Fibroblast of lung (primary cell): ENCODE results near the gene INPP5A. TPM values are rescaled to one million over a fixed set of nuclear protein-coding genes. Genes with fewer than 3 reads are reported as not detected.

Experiments
- DNase-seq, 2 donors: peaks; one replicate each; pipeline versions ENCODE4 v3.0.0 to v3.0.0-alpha.2; 2010; ENCODE audit warnings: low read depth in 2 of 2
- H2AFZ ChIP-seq: 2 replicates; pipeline ENCODE4 v1.5.1; 2012; ENCODE audit warnings: low read length, control low read depth, inconsistent platforms
- H3K27ac ChIP-seq: 2 replicates; pipeline ENCODE4 v1.5.1; 2011; ENCODE audit warnings: low read length, control low read depth; ENCODE audit not compliant: insufficient read depth
- H3K27me3 ChIP-seq: 2 replicates; pipeline ENCODE4 v1.5.1; 2011; ENCODE audit warnings: mild to moderate bottlenecking, low read length; ENCODE audit not compliant: control insufficient read depth, insufficient read depth
- H3K36me3 ChIP-seq: 2 replicates; pipeline ENCODE4 v1.5.1; 2011; ENCODE audit warnings: low read length; ENCODE audit not compliant: control insufficient read depth, insufficient read depth
- H3K4me1 ChIP-seq: 2 replicates; pipeline ENCODE4 v1.5.1; 2011; ENCODE audit warnings: low read length; ENCODE audit not compliant: control insufficient read depth, insufficient read depth; ENCODE audit errors: extremely low read depth
- H3K4me2 ChIP-seq: 2 replicates; pipeline ENCODE4 v1.5.1; 2011; ENCODE audit warnings: low read length, control low read depth; ENCODE audit not compliant: insufficient read depth; ENCODE audit errors: extremely low read depth
- H3K4me3 ChIP-seq, 4 experiments: fragments of 200-600 bp in 1 of 4; sonication (generic) in 1 of 4; replicated peaks in 1 of 4; 2 replicates each; pipeline ENCODE4 v1.5.1; 2011 to 2016; ENCODE audit warnings: low read length in 4 of 4, low read depth in 3 of 4, mild to moderate bottlenecking in 3 of 4, control low read depth in 2 of 4, inconsistent platforms in 1 of 4, mixed read lengths in 1 of 4; ENCODE audit not compliant: insufficient read depth in 1 of 4; ENCODE audit errors: control extremely low read depth in 1 of 4
- H3K79me2 ChIP-seq: 2 replicates; pipeline ENCODE4 v1.5.1; 2012; ENCODE audit warnings: mild to moderate bottlenecking, low read length, inconsistent platforms; ENCODE audit not compliant: control insufficient read depth, insufficient read depth
- H3K9ac ChIP-seq: 2 replicates; pipeline ENCODE4 v1.5.1; 2011; ENCODE audit warnings: mild to moderate bottlenecking, low read length, control low read depth; ENCODE audit not compliant: insufficient read depth
- H3K9me3 ChIP-seq: 2 replicates; pipeline ENCODE4 v1.5.1; 2012; ENCODE audit warnings: low read depth, low read length; ENCODE audit not compliant: control insufficient read depth, insufficient read depth
- H4K20me1 ChIP-seq: 2 replicates; pipeline ENCODE4 v1.5.1; 2011; ENCODE audit warnings: low read length; ENCODE audit not compliant: control insufficient read depth, insufficient read depth; ENCODE audit errors: extremely low read depth
- EZH2 ChIP-seq: IDR thresholded peaks from 2 replicates; pipeline ENCODE4 v1.5.1; 2012; ENCODE audit warnings: low read length, control low read depth, mild to moderate bottlenecking; ENCODE audit errors: missing control alignments
- polyA minus RNA-seq: library from RNA; depleted of rRNA, polyadenylated mRNA; stranded (reverse); fragments of >200 nt; gene quantifications from 2 replicates; pipeline ENCODE4 v1.2.3, GENCODE V29; 2011; ENCODE audit warnings: low replicate concordance
- polyA plus RNA-seq, 2 donors: library from polyadenylated mRNA; depleted of rRNA in 1 of 2; stranded (reverse) in 1 of 2; unstranded in 1 of 2; fragments of >200 nt; gene quantifications; 2 replicates each; pipeline ENCODE4 v1.2.1, GENCODE V29; 2011 to 2012; ENCODE audit warnings: missing spikeins in 1 of 2
- total RNA-seq: library from RNA; depleted of rRNA; stranded (reverse); fragments of >200 nt; gene quantifications from 2 replicates; pipeline ENCODE4 v1.2.1, GENCODE V29; 2014
- TF ChIP-seq, protein P1 (sequence below), 2 donors: IDR thresholded peaks in 1 of 2; conservative IDR thresholded peaks in 1 of 2; 1 replicate in 1 of 2; 2 replicates in 1 of 2; pipeline ENCODE4 v1.5.1; 2011 to 2012; ENCODE audit warnings: low read length in 2 of 2, control low read depth in 1 of 2, inconsistent platforms in 1 of 2, low read depth in 1 of 2, mild to moderate bottlenecking in 1 of 2

The INPP5A gene, protein sequence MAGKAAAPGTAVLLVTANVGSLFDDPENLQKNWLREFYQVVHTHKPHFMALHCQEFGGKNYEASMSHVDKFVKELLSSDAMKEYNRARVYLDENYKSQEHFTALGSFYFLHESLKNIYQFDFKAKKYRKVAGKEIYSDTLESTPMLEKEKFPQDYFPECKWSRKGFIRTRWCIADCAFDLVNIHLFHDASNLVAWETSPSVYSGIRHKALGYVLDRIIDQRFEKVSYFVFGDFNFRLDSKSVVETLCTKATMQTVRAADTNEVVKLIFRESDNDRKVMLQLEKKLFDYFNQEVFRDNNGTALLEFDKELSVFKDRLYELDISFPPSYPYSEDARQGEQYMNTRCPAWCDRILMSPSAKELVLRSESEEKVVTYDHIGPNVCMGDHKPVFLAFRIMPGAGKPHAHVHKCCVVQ
- 21.1 and 24.6 TPM in 2 replicates for total RNA-seq
- polyA plus RNA-seq, result 36.3 and 39.9 TPM in 2 replicates
- 28.9 and 30.0 TPM in 2 replicates for polyA plus RNA-seq (2012)
- 25.3 and 34.8 TPM in 2 replicates for polyA minus RNA-seq

GRCh38 chr10:132537684-132538001 is at the start of gene INPP5A:
INPP5A (plus strand) TSS chr10:132537787; CDS start chr10:132538097, 310 bp downstream.
- Histone ChIP-seq H3K27ac (peak within 1 kb of the TSS; percentile 89), H3K9me3 (no peaks in the 10 kb centered on the region), H3K4me3 (peak within 1 kb of the TSS; percentile 70 to 93 (median 81)), H3K9ac (peak within 1 kb of the TSS; percentile 80), H3K4me2 (peak within 1 kb of the TSS; percentile 98), H3K4me1 (peaks cover 31% of the 10 kb centered on the region), H4K20me1 (no peaks in the 10 kb centered on the region), H3K79me2 (peaks cover 42% of the 10 kb centered on the region), H3K27me3 (no peaks in the 10 kb centered on the region), H2AFZ (peak within 1 kb of the TSS; percentile 47), H3K36me3 (no peaks in the 10 kb centered on the region)
- TF ChIP-seq, protein P1, sequence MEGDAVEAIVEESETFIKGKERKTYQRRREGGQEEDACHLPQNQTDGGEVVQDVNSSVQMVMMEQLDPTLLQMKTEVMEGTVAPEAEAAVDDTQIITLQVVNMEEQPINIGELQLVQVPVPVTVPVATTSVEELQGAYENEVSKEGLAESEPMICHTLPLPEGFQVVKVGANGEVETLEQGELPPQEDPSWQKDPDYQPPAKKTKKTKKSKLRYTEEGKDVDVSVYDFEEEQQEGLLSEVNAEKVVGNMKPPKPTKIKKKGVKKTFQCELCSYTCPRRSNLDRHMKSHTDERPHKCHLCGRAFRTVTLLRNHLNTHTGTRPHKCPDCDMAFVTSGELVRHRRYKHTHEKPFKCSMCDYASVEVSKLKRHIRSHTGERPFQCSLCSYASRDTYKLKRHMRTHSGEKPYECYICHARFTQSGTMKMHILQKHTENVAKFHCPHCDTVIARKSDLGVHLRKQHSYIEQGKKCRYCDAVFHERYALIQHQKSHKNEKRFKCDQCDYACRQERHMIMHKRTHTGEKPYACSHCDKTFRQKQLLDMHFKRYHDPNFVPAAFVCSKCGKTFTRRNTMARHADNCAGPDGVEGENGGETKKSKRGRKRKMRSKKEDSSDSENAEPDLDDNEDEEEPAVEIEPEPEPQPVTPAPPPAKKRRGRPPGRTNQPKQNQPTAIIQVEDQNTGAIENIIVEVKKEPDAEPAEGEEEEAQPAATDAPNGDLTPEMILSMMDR (conservative IDR thresholded peaks at IDR 0.05 in 1 of 2, IDR thresholded peaks at IDR 0.05 in 1 of 2; ENCODE audit: low read depth in 1 of 2, low read length in 2 of 2), result no peak
- no peak for TF ChIP-seq EZH2
- no peak for DNase-seq

DNA sequence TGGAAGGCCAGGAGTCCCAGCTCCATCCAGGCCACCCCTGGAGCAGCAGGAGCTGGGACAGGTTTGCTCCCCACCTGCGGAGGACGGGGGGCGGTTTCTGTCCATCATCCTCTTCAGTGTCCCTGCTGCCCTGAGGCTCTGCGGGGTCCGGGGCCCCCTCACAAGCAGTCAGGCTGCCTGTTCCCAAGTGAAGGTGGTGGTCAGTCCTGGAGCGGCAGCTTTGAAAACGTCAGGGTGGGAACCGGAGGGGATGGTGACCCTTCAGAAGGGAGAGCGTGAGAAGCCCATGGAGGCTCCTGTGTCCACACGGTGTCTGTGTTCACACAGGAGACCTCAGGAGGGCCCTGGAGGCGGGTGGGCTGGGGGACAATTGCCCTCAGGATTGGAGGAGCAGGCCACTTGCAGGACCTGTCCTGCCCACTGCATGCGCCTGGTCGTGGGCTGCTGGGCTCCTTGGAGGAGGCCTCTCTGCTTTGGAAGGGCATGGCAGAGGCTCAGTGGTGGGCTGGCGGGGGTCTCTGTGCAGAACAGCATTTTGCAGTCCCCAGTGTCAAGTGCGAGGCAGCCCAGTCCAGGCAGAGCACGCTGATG is 49.3 kb upstream of the INPP5A start:
- peaks cover 2% of the 10 kb centered on the region for H3K4me1 ChIP-seq

More for the DNA sequence above, 49.3 kb upstream of the INPP5A start:
- DNase-seq, result no peak
- no peak overlapping the region for H3K27ac ChIP-seq
- no peaks in the 10 kb centered on the region for H3K79me2 ChIP-seq
- no peaks in the 10 kb centered on the region for H3K27me3 ChIP-seq
- H3K4me2 ChIP-seq, result no peak overlapping the region
- H3K9me3 ChIP-seq, result no peaks in the 10 kb centered on the region
- H3K4me3 ChIP-seq, result no peak overlapping the region
- TF ChIP-seq, protein P1 (conservative IDR thresholded peaks at IDR 0.05 in 1 of 2, IDR thresholded peaks at IDR 0.05 in 1 of 2; ENCODE audit: low read depth in 1 of 2, low read length in 2 of 2), result no peak
- H2AFZ ChIP-seq, result no peak overlapping the region
- H4K20me1 ChIP-seq, result no peaks in the 10 kb centered on the region
- no peaks in the 10 kb centered on the region for H3K36me3 ChIP-seq
- H3K9ac ChIP-seq, result no peak overlapping the region
